MCF 10A (cell line): ENCODE data around the gene MED14. TPM values are rescaled to one million over a fixed set of nuclear protein-coding genes. Genes with fewer than 3 reads are reported as not detected.

Experiments
- BruUV-seq: library from RNA; stranded (reverse); fragments of 400-500 nt; replicated peaks from 2 replicates; lab custom pipeline; 2021; lab: Mats Ljungman, UMichigan
- CTCF ChIA-PET: fragments of 300-600 bp; sonication (Branson Sonifier 250); formaldehyde crosslinking; extraction: SDS; loops from one replicate; lab custom pipeline; 2021; ENCODE audit warnings: antibody characterized with exemption, inconsistent platforms; lab: Yijun Ruan, JAX
- POLR2A ChIA-PET: fragments of 300-600, 350-650 bp; sonication (Branson Sonifier 250); formaldehyde crosslinking; extraction: SDS; loops from one replicate; lab custom pipeline; 2020; ENCODE audit warnings: antibody characterized with exemption, inconsistent platforms; lab: Yijun Ruan, JAX
- DNase-seq: peaks from one replicate; pipeline ENCODE4 v3.0.0-alpha.2; 2018; ENCODE audit not compliant: unreplicated experiment
- H3K27ac Mint-ChIP-seq: one replicate; pipeline ENCODE4 v1.8.0; 2022; ENCODE audit warnings: mild to moderate bottlenecking, low read depth, mixed read lengths; ENCODE audit not compliant: unreplicated experiment
- H3K27me3 Mint-ChIP-seq: one replicate; pipeline ENCODE4 v1.8.0; 2022; ENCODE audit warnings: mixed read lengths; ENCODE audit not compliant: insufficient read depth, unreplicated experiment
- H3K36me3 Mint-ChIP-seq: one replicate; pipeline ENCODE4 v1.8.0; 2022; ENCODE audit warnings: mild to moderate bottlenecking, moderate library complexity, mixed read lengths; ENCODE audit not compliant: insufficient read depth, unreplicated experiment
- H3K4me1 Mint-ChIP-seq: one replicate; pipeline ENCODE4 v1.8.0; 2022; ENCODE audit warnings: mixed read lengths; ENCODE audit not compliant: insufficient read depth, unreplicated experiment
- H3K4me3 Mint-ChIP-seq: one replicate; pipeline ENCODE4 v1.8.0; 2022; ENCODE audit warnings: mild to moderate bottlenecking, moderate library complexity, mixed read lengths; ENCODE audit not compliant: unreplicated experiment
- H3K9me3 Mint-ChIP-seq: one replicate; pipeline ENCODE4 v1.8.0; 2022; ENCODE audit warnings: mixed read lengths; ENCODE audit not compliant: unreplicated experiment
- intact Hi-C: fragments of 100-400 bp; cut with micrococcal nuclease; formaldehyde crosslinking; loops from 2 replicates; pipeline ENCODE4 v1.14.1; 2022
- total RNA-seq: library from RNA; stranded (reverse); gene quantifications from 2 replicates; pipeline ENCODE4 v1.2.3, GENCODE V29; 2022
- TF ChIP-seq, protein P1 (sequence below): fragments of 200-600 bp; IDR thresholded peaks from one replicate; pipeline ENCODE4 v1.8.0; 2022; ENCODE audit warnings: antibody characterized with exemption, mild to moderate bottlenecking; ENCODE audit not compliant: unreplicated experiment

Gene MED14
- total RNA-seq, 1 experiment from 2014 or later, result 36.4 TPM

DNA sequence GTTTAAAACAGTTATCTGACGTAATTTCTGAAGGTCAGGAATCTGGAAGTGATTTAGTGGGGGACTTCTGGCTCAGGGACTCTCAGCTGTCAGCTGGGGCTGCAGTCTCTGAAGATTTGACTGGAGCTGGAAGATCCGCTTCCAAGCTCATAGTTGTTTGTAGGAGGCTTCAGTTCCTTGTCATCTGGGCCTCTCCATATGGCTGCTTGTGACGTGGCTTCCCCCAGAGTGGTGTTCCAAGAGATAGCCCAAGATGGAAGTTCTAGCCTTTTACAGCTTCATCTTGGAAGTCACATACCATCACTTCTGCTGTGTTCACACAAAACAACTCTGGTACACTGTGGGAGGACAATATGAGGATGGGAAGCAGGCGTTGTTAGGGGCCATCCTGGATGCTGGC, 110.0 kb downstream of the MED14 start:
- no peak overlapping the region for H3K4me3 Mint-ChIP-seq
- BruUV-seq, result no TSS peak
- H3K9me3 Mint-ChIP-seq, result no peaks in the 10 kb centered on the region
- no peaks in the 10 kb centered on the region for H3K4me1 Mint-ChIP-seq
- POLR2A ChIA-PET, result interaction anchor here (0.6 kb wide), 1 partner anchor 1249 kb away, joined by 3 read pairs; no protein-coding TSS in a partner anchor
- no peak overlapping the region for H3K27ac Mint-ChIP-seq
- no peak for DNase-seq
- TF ChIP-seq, protein P1, sequence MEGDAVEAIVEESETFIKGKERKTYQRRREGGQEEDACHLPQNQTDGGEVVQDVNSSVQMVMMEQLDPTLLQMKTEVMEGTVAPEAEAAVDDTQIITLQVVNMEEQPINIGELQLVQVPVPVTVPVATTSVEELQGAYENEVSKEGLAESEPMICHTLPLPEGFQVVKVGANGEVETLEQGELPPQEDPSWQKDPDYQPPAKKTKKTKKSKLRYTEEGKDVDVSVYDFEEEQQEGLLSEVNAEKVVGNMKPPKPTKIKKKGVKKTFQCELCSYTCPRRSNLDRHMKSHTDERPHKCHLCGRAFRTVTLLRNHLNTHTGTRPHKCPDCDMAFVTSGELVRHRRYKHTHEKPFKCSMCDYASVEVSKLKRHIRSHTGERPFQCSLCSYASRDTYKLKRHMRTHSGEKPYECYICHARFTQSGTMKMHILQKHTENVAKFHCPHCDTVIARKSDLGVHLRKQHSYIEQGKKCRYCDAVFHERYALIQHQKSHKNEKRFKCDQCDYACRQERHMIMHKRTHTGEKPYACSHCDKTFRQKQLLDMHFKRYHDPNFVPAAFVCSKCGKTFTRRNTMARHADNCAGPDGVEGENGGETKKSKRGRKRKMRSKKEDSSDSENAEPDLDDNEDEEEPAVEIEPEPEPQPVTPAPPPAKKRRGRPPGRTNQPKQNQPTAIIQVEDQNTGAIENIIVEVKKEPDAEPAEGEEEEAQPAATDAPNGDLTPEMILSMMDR, result no peak
- intact Hi-C loops, result no loop called here
- peaks cover 63% of the 10 kb centered on the region for H3K27me3 Mint-ChIP-seq
- H3K36me3 Mint-ChIP-seq, result peaks cover 10% of the 10 kb centered on the region
- CTCF ChIA-PET, result interaction anchor here (0.8 kb wide), 1 partner anchor 581 kb away, joined by 3 read pairs; no protein-coding TSS in a partner anchor

DNA sequence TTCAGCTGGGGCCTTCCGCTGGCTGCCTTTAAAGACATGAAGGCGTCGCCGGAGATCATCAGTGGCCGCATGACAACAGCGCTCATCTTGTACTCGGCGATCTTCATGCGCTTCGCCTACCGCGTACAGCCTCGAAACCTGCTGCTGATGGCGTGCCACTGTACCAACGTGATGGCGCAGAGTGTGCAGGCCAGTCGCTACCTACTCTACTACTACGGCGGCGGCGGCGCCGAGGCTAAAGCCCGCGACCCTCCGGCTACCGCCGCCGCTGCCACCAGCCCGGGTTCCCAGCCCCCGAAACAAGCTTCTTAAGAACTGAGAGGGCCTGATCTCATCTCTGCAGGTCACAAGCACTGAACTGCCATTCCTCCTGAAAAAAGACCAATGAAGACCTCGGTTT, 111.7 kb downstream of the MED14 start:
- intact Hi-C loops, result no loop called here
- H3K4me3 Mint-ChIP-seq, result no peak overlapping the region
- H3K36me3 Mint-ChIP-seq, result peaks cover 10% of the 10 kb centered on the region
- no peak overlapping the region for H3K27ac Mint-ChIP-seq
- no peaks in the 10 kb centered on the region for H3K4me1 Mint-ChIP-seq
- BruUV-seq, result no TSS peak
- POLR2A ChIA-PET, result no interaction called here
- TF ChIP-seq, protein P1, result no peak
- CTCF ChIA-PET, result no interaction called here
- H3K27me3 Mint-ChIP-seq, result peaks cover 62% of the 10 kb centered on the region
- no peak for DNase-seq
- no peaks in the 10 kb centered on the region for H3K9me3 Mint-ChIP-seq

DNA sequence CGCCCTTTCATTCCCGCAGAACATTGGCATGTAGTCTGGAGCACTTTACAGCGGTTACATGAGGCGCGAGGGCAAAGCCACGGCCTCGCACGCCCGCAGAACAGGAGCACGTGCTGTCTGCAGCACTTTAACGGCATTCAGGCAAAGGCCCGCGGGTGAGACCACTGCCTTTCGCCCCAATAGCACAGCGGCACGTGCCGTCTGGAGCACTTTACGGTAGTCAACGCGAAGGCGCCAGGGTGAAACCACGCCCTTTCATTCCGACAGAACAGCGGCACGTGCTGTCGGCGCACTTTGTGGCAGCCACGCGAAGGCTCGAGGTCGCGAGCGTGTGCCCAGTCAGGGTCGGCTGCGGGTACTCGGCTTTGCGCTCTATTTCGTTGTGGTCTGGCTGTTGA, 112.2 kb downstream of the MED14 start, which contains the start of gene MPC1L:
MPC1L (plus strand) TSS at position 290 of the 398 bp plus-strand sequence. CDS start 138 bp downstream, outside the sequence.
- no TSS peak for BruUV-seq
- Mint-ChIP-seq H3K4me1 (no peaks in the 10 kb centered on the region), H3K27me3 (peaks cover 57% of the 10 kb centered on the region), H3K27ac (no peak within 1 kb of the TSS), H3K9me3 (no peaks in the 10 kb centered on the region), H3K4me3 (no peak within 1 kb of the TSS), H3K36me3 (peaks cover 5% of the 10 kb centered on the region)
- intact Hi-C loops, result no loop called here
- TF ChIP-seq, protein P1, result no peak
- no peak for DNase-seq
- ChIA-PET CTCF (no interaction called here), POLR2A (interaction anchor here (0.5 kb wide), 1 partner anchor 1107 kb away, joined by 4 read pairs; no protein-coding TSS in a partner anchor)

DNA sequence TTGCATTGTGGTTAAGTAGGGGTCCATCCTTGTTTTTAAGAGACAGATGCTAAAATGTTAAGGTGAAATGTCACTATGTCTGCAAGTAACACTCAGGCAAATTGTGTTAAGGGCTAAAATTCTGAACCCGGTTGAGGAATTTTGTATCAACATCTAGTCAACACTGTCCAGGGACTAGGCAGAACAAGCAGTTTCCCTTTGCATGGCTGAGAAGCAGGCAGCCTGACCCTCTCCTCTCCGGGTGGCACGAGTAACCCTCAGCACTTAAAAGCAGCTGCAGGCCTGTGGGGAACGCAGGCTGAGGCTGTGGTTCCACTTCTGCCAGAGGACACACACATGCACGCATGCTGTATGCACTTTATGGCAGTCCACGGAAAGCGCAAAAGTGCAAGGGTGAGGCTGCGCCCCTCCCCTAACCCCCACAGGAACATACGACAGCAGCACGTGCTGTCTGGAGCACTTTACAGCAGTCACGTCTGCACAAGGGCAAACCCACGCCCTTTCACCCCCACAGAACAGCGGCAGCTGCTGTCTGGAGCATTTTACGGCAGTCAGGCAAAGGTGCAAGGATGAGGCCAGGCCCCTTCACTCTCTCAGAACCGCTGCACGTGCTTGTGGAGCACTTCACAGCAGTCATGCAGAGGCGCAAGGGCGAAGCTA, 112.7 kb downstream of the MED14 start:
- TF ChIP-seq, protein P1, result no peak
- Mint-ChIP-seq H3K27me3 (peaks cover 51% of the 10 kb centered on the region), H3K36me3 (no peaks in the 10 kb centered on the region), H3K9me3 (no peaks in the 10 kb centered on the region), H3K27ac (no peak overlapping the region), H3K4me3 (no peak overlapping the region), H3K4me1 (no peaks in the 10 kb centered on the region)
- intact Hi-C loops, result no loop called here
- CTCF ChIA-PET, result interaction anchor here (0.7 kb wide), 2 partner anchors 11 to 146 kb away, joined by 3 read pairs; no protein-coding TSS in a partner anchor
- DNase-seq, result no peak
- POLR2A ChIA-PET, result interaction anchor here (0.5 kb wide), 1 partner anchor 1107 kb away, joined by 4 read pairs; no protein-coding TSS in a partner anchor
- no TSS peak for BruUV-seq
